ENCODE data around the gene CDKN2B. TPM values are rescaled to one million over a fixed set of nuclear protein-coding genes. Genes with fewer than 3 reads are reported as not detected.
A peak's percentile ranks its signal among the peaks of the same experiment; 100 is the strongest.
"Not testable (repeated sequence)": the region's sequence is repeated elsewhere in the genome, so short reads cannot be mapped to it uniquely, and the experiment has no call there.

The CDKN2B gene
- 5.1 and 9.9 TPM in 2 replicates for total RNA-seq

- DNase-seq (ENCODE audit: low read depth in 2 of 2), result peak; percentile 86 to 96
Observed at GRCh38 chr9:22008717-22009505, at the start of gene CDKN2B. Gene CDKN2B (minus strand): TSS chr9:22009305. CDS start chr9:22008953, 352 bp downstream.

DNA sequence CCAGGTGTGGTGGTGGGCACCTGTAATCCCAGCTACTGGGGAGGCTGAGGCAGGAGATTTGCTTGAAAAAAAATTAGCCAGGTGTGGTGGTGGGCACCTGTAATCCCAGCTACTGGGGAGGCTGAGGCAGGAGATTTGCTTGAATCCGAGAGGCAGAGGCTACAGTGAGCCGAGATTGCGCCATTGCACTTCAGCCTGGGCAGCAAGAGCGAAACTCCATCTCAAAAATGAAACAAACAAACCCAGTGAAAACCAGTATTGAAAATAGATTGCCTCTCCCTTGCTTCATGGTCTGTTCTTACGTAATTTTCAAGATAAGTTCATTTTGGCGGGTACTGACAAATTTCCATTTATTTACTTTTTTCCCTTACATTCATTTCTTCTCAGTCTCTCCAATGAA is 48.9 kb upstream of the CDKN2B start:
- not testable (repeated sequence) for DNase-seq (ENCODE audit: low read depth in 2 of 2)

DNA sequence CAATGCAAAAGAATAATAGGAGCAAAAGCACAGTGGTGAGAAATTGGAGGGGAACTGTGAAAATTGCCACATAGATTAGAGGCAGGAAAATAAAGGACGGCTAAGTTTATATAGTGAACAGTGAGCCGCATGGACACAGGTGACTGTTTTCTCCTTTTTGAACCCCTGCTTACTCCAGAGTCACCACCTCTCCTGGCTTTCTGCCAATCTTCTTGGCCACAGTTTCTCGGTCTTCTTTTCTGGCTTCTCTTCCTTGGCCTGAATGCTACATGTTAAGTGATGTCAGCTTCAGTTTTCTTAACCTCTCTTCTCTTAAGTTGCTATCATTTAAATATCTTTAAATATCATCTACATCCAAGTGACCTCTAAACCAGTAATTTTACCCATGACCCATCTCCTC is 47.3 kb upstream of the CDKN2B start:
- DNase-seq (ENCODE audit: low read depth in 2 of 2), result no peak

- DNase-seq (ENCODE audit: low read depth in 2 of 2), result no peak
Observed at GRCh38 chr9:22055090-22055489, 46.0 kb upstream of the CDKN2B start.

DNA sequence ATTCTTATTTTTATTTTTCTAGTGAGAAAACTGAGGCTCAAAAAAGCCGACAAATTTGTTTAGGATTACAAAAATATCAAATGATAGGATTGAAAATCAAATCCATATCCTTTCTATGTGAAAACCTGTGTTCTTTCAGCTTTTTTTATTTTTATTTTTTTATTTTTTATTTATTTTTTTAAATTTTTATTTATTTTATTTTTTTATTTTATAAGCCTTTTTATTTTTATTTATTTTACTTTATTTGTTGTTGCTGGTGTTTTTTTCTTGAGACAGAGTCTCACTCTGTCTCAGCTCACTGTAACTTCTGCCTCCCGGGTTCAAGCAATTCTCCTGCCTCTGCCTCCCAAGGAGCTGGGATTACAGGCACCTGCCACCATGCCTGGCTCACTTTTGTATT is 45.4 kb upstream of the CDKN2B start:
- no peak for DNase-seq (ENCODE audit: low read depth in 2 of 2)

DNA sequence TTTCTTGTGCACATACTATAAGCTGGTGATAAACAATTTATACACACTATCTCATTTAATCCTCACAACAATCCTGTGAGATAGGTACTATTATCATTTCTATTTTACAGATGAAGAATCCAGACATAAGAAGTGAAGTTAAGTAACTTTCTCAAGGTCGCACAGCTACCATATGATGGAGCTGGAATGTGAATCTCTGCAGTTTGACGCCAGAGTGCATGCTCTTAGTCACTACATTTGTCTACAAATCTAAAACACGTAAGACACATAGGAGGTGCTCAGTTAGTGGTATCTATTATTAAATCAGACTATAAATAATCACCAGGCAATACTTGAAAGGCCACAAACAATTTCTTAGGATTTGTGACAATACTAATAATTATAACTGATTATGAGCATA is 45.0 kb upstream of the CDKN2B start:
- DNase-seq (ENCODE audit: low read depth in 2 of 2), result no peak

- DNase-seq (ENCODE audit: low read depth in 2 of 2), result no peak
Observed at GRCh38 chr9:22053178-22053577, 44.1 kb upstream of the CDKN2B start.

DNA sequence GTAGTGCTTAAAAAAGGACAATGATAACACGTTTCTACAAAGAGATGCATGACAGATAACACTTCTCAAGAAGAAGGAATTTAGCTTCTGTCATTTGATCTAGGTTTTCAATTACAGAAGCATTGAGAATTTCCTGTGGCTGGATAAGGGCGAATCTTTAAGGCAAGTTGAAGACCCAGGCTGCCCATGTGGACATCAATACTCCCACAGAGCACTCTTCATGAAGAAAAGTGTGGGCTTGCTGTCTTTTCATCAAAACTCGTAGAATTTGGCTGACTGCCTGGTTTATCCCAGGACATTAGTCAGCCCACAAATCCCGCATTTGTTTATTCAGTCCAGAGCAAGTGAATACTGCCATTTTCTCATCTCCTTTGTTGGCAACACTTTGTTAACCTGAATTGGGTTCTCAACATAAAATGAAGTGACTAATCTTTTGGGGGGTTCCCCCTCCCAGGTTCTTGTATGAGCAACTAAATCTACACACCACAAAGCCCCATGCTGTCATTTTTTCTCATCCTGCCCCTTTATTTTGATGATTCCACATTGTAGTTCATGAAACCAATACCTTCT is 43.4 kb upstream of the CDKN2B start:
- DNase-seq (ENCODE audit: low read depth in 2 of 2), result peak; percentile 40 to 95

GRCh38 chr9:22050924-22051323 is 41.8 kb upstream of the CDKN2B start:
- peak; percentile 33 to 74 for DNase-seq (ENCODE audit: low read depth in 2 of 2)

- DNase-seq (ENCODE audit: low read depth in 2 of 2), result peak in 1 of 2 donors; percentile 8
Observed at GRCh38 chr9:22049411-22049810, 40.3 kb upstream of the CDKN2B start.

GRCh38 chr9:22047596-22047995 is 38.5 kb upstream of the CDKN2B start:
- DNase-seq (ENCODE audit: low read depth in 2 of 2), result no peak

DNA sequence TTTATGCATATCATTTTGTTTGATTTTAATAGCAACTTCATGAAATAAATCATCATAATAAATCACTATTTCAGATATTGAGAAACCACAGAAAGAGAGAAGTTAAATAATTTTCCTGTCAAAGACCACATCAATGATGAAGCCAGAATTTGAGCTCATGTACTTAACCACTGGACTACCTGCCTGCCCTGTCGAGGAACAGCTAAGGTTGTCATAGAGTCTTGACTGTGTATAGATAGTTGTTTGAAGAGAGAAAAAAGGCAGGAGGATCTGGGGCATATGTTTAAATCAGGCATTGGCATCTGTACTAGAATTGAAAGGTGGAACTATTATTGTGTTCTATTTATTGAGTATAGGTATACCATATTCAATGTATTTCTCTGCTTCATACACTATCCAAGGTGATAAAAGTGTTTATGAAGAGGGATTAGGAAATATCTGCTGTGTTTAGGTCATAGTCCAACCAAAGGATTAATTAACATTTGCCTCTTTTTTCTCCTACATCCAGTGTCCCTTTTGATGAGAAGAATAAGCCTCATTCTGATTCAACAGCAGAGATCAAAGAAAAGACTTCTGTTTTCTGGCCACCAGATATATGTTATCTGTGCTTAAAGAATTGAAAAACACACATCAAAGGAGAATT is 37.3 kb upstream of the CDKN2B start:
- no peak for DNase-seq (ENCODE audit: low read depth in 2 of 2)

- peak in 1 of 2 donors; percentile 25 for DNase-seq (ENCODE audit: low read depth in 2 of 2)
Observed at GRCh38 chr9:22045423-22045822, 36.3 kb upstream of the CDKN2B start.

- DNase-seq (ENCODE audit: low read depth in 2 of 2), result peak in 1 of 2 donors; percentile 81
Observed at GRCh38 chr9:22044583-22044982, 35.5 kb upstream of the CDKN2B start.

- DNase-seq (ENCODE audit: low read depth in 2 of 2), result no peak
Observed at GRCh38 chr9:22043928-22044327, 34.8 kb upstream of the CDKN2B start.

- DNase-seq (ENCODE audit: low read depth in 2 of 2), result no peak
Observed at GRCh38 chr9:22041775-22042174, 32.7 kb upstream of the CDKN2B start.

DNA sequence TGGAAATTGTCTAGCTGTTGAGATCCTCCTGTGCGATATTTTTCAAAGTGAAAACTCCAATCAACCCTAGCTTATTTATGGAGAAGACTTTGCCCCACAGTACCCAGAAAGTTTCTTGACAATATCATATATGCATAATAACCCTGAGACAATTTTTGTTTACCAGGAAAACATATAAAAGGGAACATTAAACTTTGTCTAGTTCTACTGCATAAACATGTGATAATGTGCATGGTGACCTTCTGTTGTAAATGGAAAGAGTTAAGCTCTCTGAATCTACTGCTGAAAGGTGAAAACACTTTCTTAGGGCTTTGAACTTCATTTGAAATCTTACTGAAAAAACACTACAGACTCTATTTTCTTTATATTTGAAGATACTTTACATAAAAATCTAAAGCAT is 32.2 kb upstream of the CDKN2B start:
- DNase-seq (ENCODE audit: low read depth in 2 of 2), result no peak

GRCh38 chr9:22040760-22041159 is 31.7 kb upstream of the CDKN2B start:
- DNase-seq (ENCODE audit: low read depth in 2 of 2), result no peak

DNA sequence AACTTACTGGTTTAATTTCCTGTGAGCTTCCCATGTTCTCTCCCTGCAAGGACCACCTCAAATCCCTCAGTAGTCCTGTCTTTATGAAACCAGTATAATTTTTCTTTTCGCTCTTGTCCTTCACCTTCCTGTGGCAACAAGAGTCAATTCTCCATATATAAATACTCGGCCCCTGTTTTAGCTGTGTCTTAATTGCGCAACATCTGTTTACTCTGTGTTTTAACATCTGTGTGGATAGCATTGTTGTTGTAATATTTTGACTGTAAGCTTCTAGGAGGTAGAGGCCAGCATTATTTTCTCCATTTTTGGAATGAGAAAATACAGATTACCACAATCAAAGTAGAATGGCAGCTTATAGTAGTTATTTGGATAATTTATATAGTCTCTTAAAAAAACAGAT is 30.2 kb upstream of the CDKN2B start:
- DNase-seq (ENCODE audit: low read depth in 2 of 2), result no peak

DNA sequence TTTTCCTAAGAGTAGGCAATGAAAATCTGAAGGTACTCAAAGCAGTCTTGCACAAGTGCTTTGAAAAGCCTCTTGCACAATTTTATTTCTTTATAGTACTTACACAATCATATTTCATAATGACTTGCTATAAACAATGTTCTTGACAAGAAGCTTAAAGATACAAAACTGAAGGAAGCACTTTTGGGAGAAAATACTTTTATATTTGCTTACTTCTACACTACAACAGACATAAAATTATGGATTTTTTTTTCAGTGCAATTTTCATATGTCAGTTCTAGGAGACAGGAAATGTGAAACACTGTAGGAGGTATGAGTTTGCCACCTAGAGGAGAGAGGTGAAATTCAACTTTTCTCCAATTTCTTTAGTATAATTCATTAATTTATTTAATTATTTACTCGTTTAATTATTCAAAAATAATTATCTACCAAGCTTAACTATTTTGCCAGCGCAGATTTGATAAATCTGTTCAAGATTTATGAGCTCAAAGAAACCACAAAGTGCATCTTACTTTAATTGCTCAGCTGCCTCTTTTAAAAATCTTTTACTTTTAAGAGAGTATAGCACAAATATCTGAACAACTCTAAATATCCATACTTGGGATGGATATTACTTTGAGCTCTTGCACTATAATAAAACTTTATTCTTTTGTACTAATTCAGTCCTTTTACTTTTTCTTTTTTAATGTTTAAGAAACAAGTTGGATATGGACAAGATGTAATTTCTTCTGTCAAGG is 29.0 kb upstream of the CDKN2B start:
- DNase-seq (ENCODE audit: low read depth in 2 of 2), result peak; percentile 29 to 56

GRCh38 chr9:22036866-22037626 is 27.9 kb upstream of the CDKN2B start:
- no peak for DNase-seq (ENCODE audit: low read depth in 2 of 2)
